ENCODE measurements around the gene CCHCR1.

Gene CCHCR1

GRCh38 chr6:31096656-31097055 is 60.9 kb downstream of the CCHCR1 start:
- no peak overlapping the region for H3K4me3 Mint-ChIP-seq
- H3K9me3 Mint-ChIP-seq: no peaks in the 10 kb centered on the region
- H3K36me3 Mint-ChIP-seq (ENCODE audit: low read depth): no peaks in the 10 kb centered on the region
- DNase-seq: no peak
- no peak overlapping the region for H3K27ac Mint-ChIP-seq
- H3K27me3 Mint-ChIP-seq: no peaks in the 10 kb centered on the region
- H3K4me1 Mint-ChIP-seq (ENCODE audit: low read depth): peaks cover 41% of the 10 kb centered on the region

DNA sequence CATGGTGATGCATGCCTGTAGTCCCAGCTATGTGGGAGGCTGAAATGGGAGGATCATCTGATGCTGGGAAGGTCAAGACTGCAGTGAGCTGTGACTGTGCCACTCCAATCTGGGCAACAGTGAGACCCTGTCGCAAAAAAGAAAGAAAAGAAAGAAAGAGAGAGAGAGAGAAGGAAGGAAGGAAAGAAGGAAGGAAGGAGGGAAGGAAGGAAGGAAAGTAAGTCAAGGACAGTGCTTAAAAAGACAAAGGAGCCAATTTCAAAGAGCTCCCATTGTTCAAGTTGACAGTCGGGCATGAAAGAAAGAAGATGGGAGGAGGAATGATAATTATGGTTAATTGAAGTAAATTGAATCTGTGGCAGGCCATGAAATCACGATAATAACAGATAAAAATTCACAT is 61.4 kb downstream of the CCHCR1 start:
- no peaks in the 10 kb centered on the region for H3K27me3 Mint-ChIP-seq
- no peak overlapping the region for H3K4me3 Mint-ChIP-seq
- no peaks in the 10 kb centered on the region for H3K9me3 Mint-ChIP-seq
- DNase-seq: no peak
- peaks cover 41% of the 10 kb centered on the region for H3K4me1 Mint-ChIP-seq (ENCODE audit: low read depth)
- H3K27ac Mint-ChIP-seq: no peak overlapping the region
- no peaks in the 10 kb centered on the region for H3K36me3 Mint-ChIP-seq (ENCODE audit: low read depth)

GRCh38 chr6:31094389-31094881 is 63.2 kb downstream of the CCHCR1 start:
- Mint-ChIP-seq H3K36me3 (ENCODE audit: low read depth) (no peaks in the 10 kb centered on the region), H3K4me1 (ENCODE audit: low read depth) (peaks cover 41% of the 10 kb centered on the region), H3K27ac (peak overlapping the region; percentile 86), H3K4me3 (no peak overlapping the region), H3K27me3 (no peaks in the 10 kb centered on the region), H3K9me3 (no peaks in the 10 kb centered on the region)
- peak; percentile 59 for DNase-seq

DNA sequence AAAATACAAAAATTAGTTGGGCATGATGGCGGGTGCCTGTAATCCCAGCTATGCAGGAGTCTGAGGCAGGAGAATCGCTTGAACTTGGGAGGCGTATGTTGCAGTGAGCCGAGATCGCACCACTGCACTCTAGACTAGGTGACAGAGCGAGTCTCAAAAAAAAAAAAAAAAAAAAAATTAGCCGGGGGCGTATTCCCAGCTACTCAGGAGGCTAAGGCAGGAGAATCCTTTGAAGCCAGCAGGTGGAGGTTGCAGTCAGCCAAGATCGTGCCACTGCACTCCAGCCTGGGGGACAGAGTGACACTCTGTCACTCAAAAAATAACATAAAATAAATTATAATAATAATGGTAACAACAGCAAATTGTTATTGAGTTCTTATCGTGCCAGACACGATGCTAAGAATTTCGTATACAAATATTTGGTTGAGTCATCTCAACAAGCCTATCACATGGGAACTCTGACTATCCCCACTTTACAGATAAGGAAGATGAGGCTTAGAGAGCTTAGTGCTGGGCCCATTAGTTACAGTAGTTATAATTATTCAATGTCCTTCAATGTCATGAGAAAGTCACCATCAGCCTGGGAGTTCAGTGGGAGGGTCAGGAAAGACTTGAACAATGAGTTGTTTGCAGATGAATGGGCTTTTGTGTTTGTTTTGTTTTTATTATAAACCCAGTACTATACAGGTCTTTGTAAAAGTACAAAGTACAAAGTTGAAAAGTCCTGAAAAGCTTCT is 64.7 kb downstream of the CCHCR1 start:
- H3K27me3 Mint-ChIP-seq: no peaks in the 10 kb centered on the region
- no peaks in the 10 kb centered on the region for H3K9me3 Mint-ChIP-seq
- H3K4me3 Mint-ChIP-seq: no peak overlapping the region
- no peaks in the 10 kb centered on the region for H3K36me3 Mint-ChIP-seq (ENCODE audit: low read depth)
- DNase-seq: no peak
- H3K27ac Mint-ChIP-seq: no peak overlapping the region
- peaks cover 41% of the 10 kb centered on the region for H3K4me1 Mint-ChIP-seq (ENCODE audit: low read depth)

Data from activated T-cell treated with anti-CD3 and anti-CD28 coated beads, Interleukin-2, amount 50 U/mL, for 24 hours (primary cell).